Omental fat pad (tissue), 4 donors: Measurements from ENCODE around the gene MARK1. TPM values are rescaled to one million over a fixed set of nuclear protein-coding genes. Genes with fewer than 3 reads are reported as not detected.

Experiments used
- ATAC-seq: fragments of 150-250 bp; one replicate; pipeline ENCODE4 v1.9.1; 2016; ENCODE audit warnings: mild to moderate bottlenecking, moderate library complexity; ENCODE audit not compliant: low FRiP score
- DNase-seq: peaks from one replicate; pipeline ENCODE4 v3.0.0-alpha.2; 2019; ENCODE audit warnings: low spot score
- total RNA-seq, 4 donors: library from RNA; depleted of rRNA; stranded (reverse); fragments of >200 nt; gene quantifications; one replicate each; pipeline ENCODE4 v1.1.0, GENCODE V29; 2016
- TF ChIP-seq, protein P1 (sequence below), 3 donors: fragments of 450-650 bp; IDR thresholded peaks; one replicate each; pipeline ENCODE4 v1.5.1; 2016 to 2017; ENCODE audit warnings: antibody characterized with exemption in 3 of 3, mild to moderate bottlenecking in 3 of 3, moderate library complexity in 2 of 3

Gene MARK1
- total RNA-seq, 4 donors from 2014 or later = 7.7 to 24.4 (median 9.0) TPM

GRCh38 chr1:220701974-220702373 lies 174.0 kb downstream of the MARK1 start:
- TF ChIP-seq, protein P1, sequence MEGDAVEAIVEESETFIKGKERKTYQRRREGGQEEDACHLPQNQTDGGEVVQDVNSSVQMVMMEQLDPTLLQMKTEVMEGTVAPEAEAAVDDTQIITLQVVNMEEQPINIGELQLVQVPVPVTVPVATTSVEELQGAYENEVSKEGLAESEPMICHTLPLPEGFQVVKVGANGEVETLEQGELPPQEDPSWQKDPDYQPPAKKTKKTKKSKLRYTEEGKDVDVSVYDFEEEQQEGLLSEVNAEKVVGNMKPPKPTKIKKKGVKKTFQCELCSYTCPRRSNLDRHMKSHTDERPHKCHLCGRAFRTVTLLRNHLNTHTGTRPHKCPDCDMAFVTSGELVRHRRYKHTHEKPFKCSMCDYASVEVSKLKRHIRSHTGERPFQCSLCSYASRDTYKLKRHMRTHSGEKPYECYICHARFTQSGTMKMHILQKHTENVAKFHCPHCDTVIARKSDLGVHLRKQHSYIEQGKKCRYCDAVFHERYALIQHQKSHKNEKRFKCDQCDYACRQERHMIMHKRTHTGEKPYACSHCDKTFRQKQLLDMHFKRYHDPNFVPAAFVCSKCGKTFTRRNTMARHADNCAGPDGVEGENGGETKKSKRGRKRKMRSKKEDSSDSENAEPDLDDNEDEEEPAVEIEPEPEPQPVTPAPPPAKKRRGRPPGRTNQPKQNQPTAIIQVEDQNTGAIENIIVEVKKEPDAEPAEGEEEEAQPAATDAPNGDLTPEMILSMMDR (IDR thresholded peaks at IDR 0.05) = no peak

GRCh38 chr1:220702733-220703270 lies 174.9 kb downstream of the MARK1 start:
- TF ChIP-seq, protein P1 (IDR thresholded peaks at IDR 0.05) = no peak
- ATAC-seq = no peak
- DNase-seq = no peak

More at GRCh38 chr1:220701974-220702373, 174.0 kb downstream of the MARK1 start:
- ATAC-seq = no peak
- DNase-seq = no peak

GRCh38 chr1:220703305-220703704 lies 175.4 kb downstream of the MARK1 start:
- no peak for ATAC-seq
- DNase-seq = no peak
- TF ChIP-seq, protein P1 (IDR thresholded peaks at IDR 0.05) = no peak

DNA sequence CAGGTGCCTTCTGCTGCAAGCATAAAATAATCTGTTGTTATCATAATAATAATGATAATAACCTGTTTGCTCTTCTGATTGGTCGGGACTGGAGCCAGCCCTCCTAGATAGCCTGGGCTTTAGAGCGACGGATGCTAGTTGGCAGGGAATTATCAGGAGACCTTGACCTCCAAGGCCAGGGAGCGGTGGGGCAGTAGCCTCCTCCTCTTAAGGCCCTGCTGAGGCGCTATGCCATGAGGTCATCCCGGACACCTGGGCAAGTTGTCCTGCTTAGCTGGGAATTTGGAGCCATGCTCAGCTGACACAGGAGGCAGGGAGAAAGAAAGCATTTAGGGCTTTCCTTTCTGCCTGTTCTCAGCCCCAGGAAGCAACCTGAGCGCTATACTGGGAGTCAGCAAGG lies 177.8 kb downstream of the MARK1 start:
- TF ChIP-seq, protein P1 (IDR thresholded peaks at IDR 0.05) = no peak
- ATAC-seq (no peak), DNase-seq (no peak)

DNA sequence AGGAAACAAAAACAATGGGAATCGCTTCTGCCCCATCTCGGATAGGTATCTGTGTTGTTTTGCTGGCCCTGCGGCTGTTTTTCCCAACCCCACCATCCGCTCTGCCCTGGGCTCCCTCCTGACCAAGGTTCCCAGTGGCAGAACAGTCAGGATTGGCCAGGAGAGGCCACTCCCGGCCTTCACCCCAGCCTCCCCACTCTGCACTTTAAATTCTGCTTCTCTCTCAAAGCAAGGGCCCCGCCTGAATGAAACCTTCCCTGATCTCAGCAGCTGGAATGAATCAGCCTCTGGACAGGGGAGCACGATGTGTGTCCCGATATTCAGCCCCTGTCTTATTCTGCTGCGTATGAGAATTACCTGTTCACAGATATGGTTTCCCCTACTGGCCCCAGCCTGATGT lies 178.5 kb downstream of the MARK1 start:
- TF ChIP-seq, protein P1 (IDR thresholded peaks at IDR 0.05) = no peak
- ATAC-seq = no peak
- DNase-seq = no peak

- DNase-seq (no peak), ATAC-seq (no peak)
- TF ChIP-seq, protein P1 (IDR thresholded peaks at IDR 0.05) = no peak
These were observed 179.2 kb downstream of the MARK1 start for GRCh38 chr1:220707160-220707559.

GRCh38 chr1:220708244-220708643 lies 180.3 kb downstream of the MARK1 start:
- DNase-seq = no peak
- ATAC-seq = no peak
- TF ChIP-seq, protein P1 (IDR thresholded peaks at IDR 0.05) = no peak
